A673 (cell line): ENCODE data around the gene LRRC15. TPM values are rescaled to one million over a fixed set of nuclear protein-coding genes. Genes with fewer than 3 reads are reported as not detected.

Experiments
- BruUV-seq: library from RNA; stranded (reverse); fragments of 400-500 nt; replicated peaks from 2 replicates; lab custom pipeline; 2021; lab: Mats Ljungman, UMichigan
- CTCF ChIA-PET: fragments of 300-600 bp; sonication (Branson Sonifier 250); formaldehyde crosslinking; loops from one replicate; lab custom pipeline; 2022; ENCODE audit warnings: antibody characterized with exemption; lab: Charles Lee
- POLR2A ChIA-PET: fragments of 300-600 bp; sonication (Branson Sonifier 250); formaldehyde crosslinking; loops from one replicate; lab custom pipeline; 2022; ENCODE audit warnings: antibody characterized with exemption; ENCODE audit not compliant: low non-redundant PET; lab: Charles Lee
- DNase-seq: peaks from one replicate; pipeline ENCODE4 v3.0.0-alpha.2; 2015; ENCODE audit warnings: low spot score
- H3K27ac ChIP-seq: fragments of 200-600 bp; sonication (generic); 2 replicates; pipeline ENCODE4 v1.5.1; 2016; ENCODE audit warnings: mixed run types, low read depth, mild to moderate bottlenecking, mixed read lengths, antibody characterized with exemption, low read length; ENCODE audit not compliant: poor library complexity, severe bottlenecking
- H3K27me3 ChIP-seq: fragments of 200-600 bp; sonication (generic); replicated peaks from 2 replicates; pipeline ENCODE4 v1.6.1; 2017; ENCODE audit warnings: mixed run types, low read depth, mild to moderate bottlenecking, mixed read lengths, antibody characterized with exemption, low read length; ENCODE audit not compliant: insufficient read depth, poor library complexity
- H3K36me3 ChIP-seq: fragments of 200-600 bp; sonication (generic); 2 replicates; pipeline ENCODE4 v1.6.1; 2016; ENCODE audit warnings: mixed run types, mild to moderate bottlenecking, mixed read lengths, antibody characterized with exemption, low read length; ENCODE audit not compliant: insufficient read depth, poor library complexity, severe bottlenecking
- H3K4me1 ChIP-seq: fragments of 200-600 bp; sonication (generic); 2 replicates; pipeline ENCODE4 v1.6.1; 2017; ENCODE audit warnings: mixed run types, mild to moderate bottlenecking, mixed read lengths, antibody characterized with exemption, low read length; ENCODE audit not compliant: insufficient read depth, poor library complexity, severe bottlenecking
- H3K4me3 ChIP-seq: fragments of 200-600 bp; sonication (generic); 2 replicates; pipeline ENCODE4 v1.5.1; 2016; ENCODE audit warnings: low read depth, mixed run types, mild to moderate bottlenecking, mixed read lengths, low read length; ENCODE audit not compliant: poor library complexity, severe bottlenecking
- H3K9me3 ChIP-seq: fragments of 200-600 bp; sonication (generic); 2 replicates; pipeline ENCODE4 v1.6.1; 2016; ENCODE audit warnings: mixed run types, low read depth, mild to moderate bottlenecking, mixed read lengths, antibody characterized with exemption, low read length; ENCODE audit not compliant: poor library complexity, severe bottlenecking
- EZH2 ChIP-seq: fragments of 200-600 bp; sonication (generic); IDR thresholded peaks from 2 replicates; pipeline ENCODE4 v1.6.1; 2017; ENCODE audit warnings: borderline replicate concordance, low read depth, mild to moderate bottlenecking, mixed read lengths, antibody characterized with exemption, low read length; ENCODE audit not compliant: poor library complexity, severe bottlenecking
- intact Hi-C: fragments of 100-400 bp; cut with micrococcal nuclease; formaldehyde crosslinking; loops from one replicate; pipeline ENCODE4 v1.10.0; 2022; ENCODE audit not compliant: unreplicated experiment
- total RNA-seq: library from RNA; stranded (reverse); gene quantifications from 2 replicates; pipeline ENCODE4 v1.2.3, GENCODE V29; 2021
- TF ChIP-seq, protein P1 (sequence below): fragments of 300-800, 200-600 bp; sonication (generic); conservative IDR thresholded peaks from 2 replicates; pipeline ENCODE4 v1.5.1; 2017; ENCODE audit warnings: low read depth, mild to moderate bottlenecking, antibody characterized with exemption, low read length, moderate library complexity, mixed read lengths

The LRRC15 gene
- total RNA-seq, 1 experiment from 2014 or later, result not detected

DNA sequence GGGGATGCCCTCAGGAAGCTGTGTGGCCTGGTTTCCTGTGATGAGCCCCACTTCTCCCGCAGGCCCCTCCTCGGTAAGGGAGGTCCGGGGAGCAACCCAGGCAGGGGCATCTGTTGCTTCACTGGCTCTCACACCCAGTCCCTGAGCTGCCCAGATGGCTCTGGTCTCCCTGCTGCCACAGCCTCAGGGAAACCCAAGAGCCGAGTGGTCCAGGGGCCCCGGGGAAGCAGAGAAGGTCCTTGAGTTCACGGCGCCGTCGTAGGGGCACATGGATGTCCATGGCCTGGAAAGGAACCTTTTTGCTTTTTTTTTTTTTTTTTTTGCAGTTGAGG is 13.3 kb upstream of the LRRC15 start:
- intact Hi-C loops, result no loop called here
- no peaks in the 10 kb centered on the region for H3K9me3 ChIP-seq
- H3K4me1 ChIP-seq, result peaks cover 6% of the 10 kb centered on the region
- no peak overlapping the region for H3K4me3 ChIP-seq
- ChIA-PET CTCF (no interaction called here), POLR2A (no interaction called here)
- no peak overlapping the region for H3K27ac ChIP-seq
- no peaks in the 10 kb centered on the region for H3K36me3 ChIP-seq
- no TSS peak for BruUV-seq
- no peak for DNase-seq
- H3K27me3 ChIP-seq, result no peaks in the 10 kb centered on the region
- TF ChIP-seq, protein P1, sequence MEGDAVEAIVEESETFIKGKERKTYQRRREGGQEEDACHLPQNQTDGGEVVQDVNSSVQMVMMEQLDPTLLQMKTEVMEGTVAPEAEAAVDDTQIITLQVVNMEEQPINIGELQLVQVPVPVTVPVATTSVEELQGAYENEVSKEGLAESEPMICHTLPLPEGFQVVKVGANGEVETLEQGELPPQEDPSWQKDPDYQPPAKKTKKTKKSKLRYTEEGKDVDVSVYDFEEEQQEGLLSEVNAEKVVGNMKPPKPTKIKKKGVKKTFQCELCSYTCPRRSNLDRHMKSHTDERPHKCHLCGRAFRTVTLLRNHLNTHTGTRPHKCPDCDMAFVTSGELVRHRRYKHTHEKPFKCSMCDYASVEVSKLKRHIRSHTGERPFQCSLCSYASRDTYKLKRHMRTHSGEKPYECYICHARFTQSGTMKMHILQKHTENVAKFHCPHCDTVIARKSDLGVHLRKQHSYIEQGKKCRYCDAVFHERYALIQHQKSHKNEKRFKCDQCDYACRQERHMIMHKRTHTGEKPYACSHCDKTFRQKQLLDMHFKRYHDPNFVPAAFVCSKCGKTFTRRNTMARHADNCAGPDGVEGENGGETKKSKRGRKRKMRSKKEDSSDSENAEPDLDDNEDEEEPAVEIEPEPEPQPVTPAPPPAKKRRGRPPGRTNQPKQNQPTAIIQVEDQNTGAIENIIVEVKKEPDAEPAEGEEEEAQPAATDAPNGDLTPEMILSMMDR, result no peak
- TF ChIP-seq EZH2, result no peak

DNA sequence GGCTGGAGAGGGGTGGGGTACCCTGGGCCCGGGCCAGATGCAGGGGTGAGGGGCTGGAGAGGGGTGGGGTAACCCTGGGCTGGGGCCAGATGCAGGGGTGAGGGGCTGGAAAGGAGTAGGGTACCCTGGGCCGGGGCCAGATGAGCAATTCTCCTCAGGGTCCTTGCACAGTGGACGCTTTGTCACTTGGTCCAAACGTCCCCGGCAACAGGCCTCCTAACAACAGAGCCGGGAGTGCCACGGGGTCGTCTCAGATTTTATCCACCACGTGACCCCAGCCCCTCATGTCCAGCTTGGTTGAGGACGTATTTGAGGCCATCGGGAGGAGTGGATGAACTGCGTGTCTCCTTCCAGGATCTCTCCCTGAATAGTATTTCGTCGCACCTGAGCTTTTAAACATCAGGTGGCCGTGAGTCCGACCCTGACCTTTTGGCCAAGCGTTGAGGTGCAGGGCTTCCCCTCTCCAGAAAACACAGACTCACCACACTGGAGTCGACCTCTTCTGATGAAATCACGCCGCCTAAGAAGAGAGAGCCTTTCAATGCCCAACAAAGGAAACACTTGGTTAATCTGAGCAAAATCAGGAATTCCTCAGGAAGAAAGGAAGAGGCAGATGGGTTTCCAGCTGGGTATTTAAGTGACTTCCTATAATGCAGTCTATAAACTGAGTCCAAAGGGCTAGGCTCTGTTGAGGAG is 12.8 kb upstream of the LRRC15 start:
- POLR2A ChIA-PET, result no interaction called here
- intact Hi-C loops, result no loop called here
- no TSS peak for BruUV-seq
- CTCF ChIA-PET, result no interaction called here
- no peaks in the 10 kb centered on the region for H3K36me3 ChIP-seq
- H3K27ac ChIP-seq, result peak overlapping the region; percentile 0
- H3K9me3 ChIP-seq, result no peaks in the 10 kb centered on the region
- no peak for TF ChIP-seq EZH2
- TF ChIP-seq, protein P1, result no peak
- no peaks in the 10 kb centered on the region for H3K27me3 ChIP-seq
- no peak for DNase-seq
- peaks cover 6% of the 10 kb centered on the region for H3K4me1 ChIP-seq
- no peak overlapping the region for H3K4me3 ChIP-seq

DNA sequence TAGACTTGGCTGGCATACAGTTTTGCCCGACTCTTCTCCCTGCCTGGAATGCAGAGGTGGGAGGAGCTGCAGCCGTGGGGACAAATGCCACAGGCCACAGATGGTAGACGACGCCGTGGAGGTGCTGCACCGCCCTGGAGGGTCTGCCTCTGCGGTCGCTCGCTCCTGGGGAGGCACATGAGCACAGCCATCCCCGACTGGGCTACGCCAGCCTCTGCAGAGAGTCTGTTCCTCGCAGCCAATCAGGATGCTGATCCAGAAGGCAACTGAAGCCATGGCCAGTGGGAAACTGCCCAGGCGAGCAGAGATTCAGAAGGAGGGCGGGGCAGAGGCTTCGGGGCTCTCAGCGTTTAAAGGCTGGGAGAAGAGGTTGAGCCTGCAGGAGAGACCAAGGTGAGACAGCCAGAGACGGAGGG is 11.9 kb upstream of the LRRC15 start:
- no peak overlapping the region for H3K4me3 ChIP-seq
- H3K36me3 ChIP-seq, result no peaks in the 10 kb centered on the region
- ChIA-PET CTCF (no interaction called here), POLR2A (no interaction called here)
- H3K27me3 ChIP-seq, result no peaks in the 10 kb centered on the region
- H3K27ac ChIP-seq, result no peak overlapping the region
- H3K9me3 ChIP-seq, result no peaks in the 10 kb centered on the region
- BruUV-seq, result no TSS peak
- no peak for DNase-seq
- H3K4me1 ChIP-seq, result peaks cover 6% of the 10 kb centered on the region
- TF ChIP-seq, protein P1, result no peak
- TF ChIP-seq EZH2, result no peak
- intact Hi-C loops, result no loop called here
